SH-SY5Y (cell line): Measurements from ENCODE around the gene BLOC1S1.

Experiments used
- GATA2 ChIP-seq: IDR thresholded peaks from 2 replicates; pipeline ENCODE4 v1.6.1; 2011; ENCODE audit warnings: mild to moderate bottlenecking, low read depth, low read length
- GATA3 ChIP-seq: IDR thresholded peaks from 2 replicates; pipeline ENCODE4 v1.6.1; 2011; ENCODE audit warnings: low read depth, mild to moderate bottlenecking, low read length, moderate library complexity

- no peak for TF ChIP-seq GATA2
- TF ChIP-seq GATA3, result no peak
These were observed 12.5 kb downstream of the BLOC1S1 start for GRCh38 chr12:55728186-55728938.
